Measurements from ENCODE around the gene GALNTL6. TPM values are rescaled to one million over a fixed set of nuclear protein-coding genes. Genes with fewer than 3 reads are reported as not detected.
"Not testable (repeated sequence)": the region's sequence is repeated elsewhere in the genome, so short reads cannot be mapped to it uniquely, and the experiment has no call there.

Gene GALNTL6
- total and polyA plus RNA-seq, 2 experiments from 2014 or later, result not detected

- DNase-seq, result no peak
- TF ChIP-seq EZH2 (IDR thresholded peaks at IDR 0.05; ENCODE audit: insufficient read depth, poor library complexity, severe bottlenecking), result no peak
- TF ChIP-seq EZH2phosphoT487 (IDR thresholded peaks at IDR 0.05; ENCODE audit: insufficient read depth, low read depth), result no peak
- Histone ChIP-seq H3K9ac (no peak overlapping the region), H3K79me2 (ENCODE audit: insufficient read depth) (no peaks in the 10 kb centered on the region), H3K4me1 (ENCODE audit: insufficient read depth) (no peaks in the 10 kb centered on the region), H3F3A (ENCODE audit: insufficient read depth) (no peaks in the 10 kb centered on the region), H3K27ac (no peak overlapping the region), H3K9me3 (ENCODE audit: low read depth) (no peaks in the 10 kb centered on the region), H4K20me1 (ENCODE audit: insufficient read depth) (no peaks in the 10 kb centered on the region), H3K36me3 (ENCODE audit: low read depth) (no peaks in the 10 kb centered on the region), H3K4me2 (ENCODE audit: unreplicated experiment) (no peak overlapping the region), H3K4me3 (no peak overlapping the region), H2AFZ (no peak overlapping the region), H3K9me2 (ENCODE audit: insufficient read depth) (no peaks in the 10 kb centered on the region), H3K27me3 (replicated peaks; ENCODE audit: insufficient read depth) (no peaks in the 10 kb centered on the region)
- WGBS, 2 experiments (ENCODE audit: low coverage in 1 of 2, low lambda C conversion rate in 2 of 2, missing lambda C conversion rate in 2 of 2), result 10 to 17% methylated on average over 1 of the region's 1 CpG
- in situ Hi-C loops (cut with MboI), result no loop called here
Measured at GRCh38 chr4:172410363-172410762, 597.2 kb downstream of the GALNTL6 start.

GRCh38 chr4:172411149-172411548 lies 597.9 kb downstream of the GALNTL6 start:
- no peaks in the 10 kb centered on the region for H3F3A ChIP-seq (ENCODE audit: insufficient read depth)
- H3K9me2 ChIP-seq (ENCODE audit: insufficient read depth), result no peaks in the 10 kb centered on the region
- no peaks in the 10 kb centered on the region for H3K9me3 ChIP-seq (ENCODE audit: low read depth)
- in situ Hi-C loops (cut with MboI), result no loop called here
- H2AFZ ChIP-seq, result no peak overlapping the region
- H3K4me2 ChIP-seq (ENCODE audit: unreplicated experiment), result no peak overlapping the region
- no peak overlapping the region for H3K4me3 ChIP-seq
- no peak overlapping the region for H3K9ac ChIP-seq
- H4K20me1 ChIP-seq (ENCODE audit: insufficient read depth), result no peaks in the 10 kb centered on the region
- no peak overlapping the region for H3K27ac ChIP-seq
- no peaks in the 10 kb centered on the region for H3K27me3 ChIP-seq (replicated peaks; ENCODE audit: insufficient read depth)
- TF ChIP-seq EZH2 (IDR thresholded peaks at IDR 0.05; ENCODE audit: insufficient read depth, poor library complexity, severe bottlenecking), result no peak
- TF ChIP-seq EZH2phosphoT487 (IDR thresholded peaks at IDR 0.05; ENCODE audit: insufficient read depth, low read depth), result no peak
- H3K79me2 ChIP-seq (ENCODE audit: insufficient read depth), result no peaks in the 10 kb centered on the region
- H3K36me3 ChIP-seq (ENCODE audit: low read depth), result no peaks in the 10 kb centered on the region
- 57% methylated on average over 2 of the region's 2 CpGs for WGBS, 2 experiments (ENCODE audit: low coverage in 1 of 2, low lambda C conversion rate in 2 of 2, missing lambda C conversion rate in 2 of 2)
- no peak for DNase-seq
- H3K4me1 ChIP-seq (ENCODE audit: insufficient read depth), result no peaks in the 10 kb centered on the region

- TF ChIP-seq EZH2phosphoT487 (IDR thresholded peaks at IDR 0.05; ENCODE audit: insufficient read depth, low read depth), result no peak
- Histone ChIP-seq H3K9me3 (ENCODE audit: low read depth) (no peaks in the 10 kb centered on the region), H4K20me1 (ENCODE audit: insufficient read depth) (no peaks in the 10 kb centered on the region), H3K9ac (no peak overlapping the region), H2AFZ (no peak overlapping the region), H3K9me2 (ENCODE audit: insufficient read depth) (no peaks in the 10 kb centered on the region), H3F3A (ENCODE audit: insufficient read depth) (no peaks in the 10 kb centered on the region), H3K36me3 (ENCODE audit: low read depth) (no peaks in the 10 kb centered on the region), H3K4me1 (ENCODE audit: insufficient read depth) (no peaks in the 10 kb centered on the region), H3K27me3 (replicated peaks; ENCODE audit: insufficient read depth) (no peaks in the 10 kb centered on the region), H3K4me3 (no peak overlapping the region), H3K4me2 (ENCODE audit: unreplicated experiment) (no peak overlapping the region), H3K79me2 (ENCODE audit: insufficient read depth) (no peaks in the 10 kb centered on the region), H3K27ac (no peak overlapping the region)
- in situ Hi-C loops (cut with MboI), result no loop called here
- WGBS, 2 experiments (ENCODE audit: low coverage in 1 of 2, low lambda C conversion rate in 2 of 2, missing lambda C conversion rate in 2 of 2), result 34% methylated on average over 3 of the region's 3 CpGs
- DNase-seq, result no peak
Measured at GRCh38 chr4:172412851-172413580, 599.8 kb downstream of the GALNTL6 start.

GRCh38 chr4:172428979-172429378 lies 615.8 kb downstream of the GALNTL6 start:
- H3K79me2 ChIP-seq (ENCODE audit: insufficient read depth); H3K9ac ChIP-seq; H3K27me3 ChIP-seq (replicated peaks; ENCODE audit: insufficient read depth); H3K4me2 ChIP-seq (ENCODE audit: unreplicated experiment); H3K4me3 ChIP-seq; H4K20me1 ChIP-seq (ENCODE audit: insufficient read depth); DNase-seq; H3K36me3 ChIP-seq (ENCODE audit: low read depth); H3K27ac ChIP-seq; H2AFZ ChIP-seq; H3K9me2 ChIP-seq (ENCODE audit: insufficient read depth); H3K9me3 ChIP-seq (ENCODE audit: low read depth); H3F3A ChIP-seq (ENCODE audit: insufficient read depth); H3K4me1 ChIP-seq (ENCODE audit: insufficient read depth); in situ Hi-C loops (cut with MboI): not testable (repeated sequence)
- WGBS, 2 experiments (ENCODE audit: low coverage in 1 of 2, low lambda C conversion rate in 2 of 2, missing lambda C conversion rate in 2 of 2), result 61 to 64% methylated on average over 12 of the region's 12 CpGs

GRCh38 chr4:172480471-172480870 lies 667.3 kb downstream of the GALNTL6 start:
- DNase-seq, result no peak
- Histone ChIP-seq H3K36me3 (ENCODE audit: low read depth) (no peaks in the 10 kb centered on the region), H3K79me2 (ENCODE audit: insufficient read depth) (no peaks in the 10 kb centered on the region), H3K9ac (no peak overlapping the region), H3K9me3 (ENCODE audit: low read depth) (no peaks in the 10 kb centered on the region), H4K20me1 (ENCODE audit: insufficient read depth) (no peaks in the 10 kb centered on the region), H3K27me3 (replicated peaks; ENCODE audit: insufficient read depth) (no peaks in the 10 kb centered on the region), H3F3A (ENCODE audit: insufficient read depth) (no peaks in the 10 kb centered on the region), H3K4me3 (no peak overlapping the region), H3K27ac (no peak overlapping the region), H3K4me1 (ENCODE audit: insufficient read depth) (no peaks in the 10 kb centered on the region), H2AFZ (no peak overlapping the region), H3K4me2 (ENCODE audit: unreplicated experiment) (no peak overlapping the region), H3K9me2 (ENCODE audit: insufficient read depth) (no peaks in the 10 kb centered on the region)
- TF ChIP-seq EZH2 (IDR thresholded peaks at IDR 0.05; ENCODE audit: insufficient read depth, poor library complexity, severe bottlenecking) (no peak), EZH2phosphoT487 (IDR thresholded peaks at IDR 0.05; ENCODE audit: insufficient read depth, low read depth) (no peak)
- 18 to 33% methylated on average over 2 of the region's 2 CpGs for WGBS, 2 experiments (ENCODE audit: low coverage in 1 of 2, low lambda C conversion rate in 2 of 2, missing lambda C conversion rate in 2 of 2)
- in situ Hi-C loops (cut with MboI), result no loop called here
